Activated T-helper 2 cell treated with anti-CD3 and anti-CD28 coated beads, Interferon-gamma antibody, Interleukin-2, Interleukin-4, amounts not matched to agents 10 μg/mL and 5 μg/mL and 100 μg/mL, durations not matched to agents 14 hours and 24 hours and 36 hours (primary cell): Measurements from ENCODE around the gene PML. TPM values are rescaled to one million over a fixed set of nuclear protein-coding genes. Genes with fewer than 3 reads are reported as not detected.
"Not testable (repeated sequence)": the region's sequence is repeated elsewhere in the genome, so short reads cannot be mapped to it uniquely, and the experiment has no call there.

Source experiments
- DNase-seq: peaks from one replicate; pipeline ENCODE4 v3.0.0; 2021; ENCODE audit warnings: low spot score
- H3K27ac Mint-ChIP-seq: one replicate; pipeline ENCODE4 v1.8.0; 2021; ENCODE audit warnings: mixed read lengths
- H3K27me3 Mint-ChIP-seq: one replicate; pipeline ENCODE4 v1.8.0; 2021; ENCODE audit warnings: low read depth, mixed read lengths
- H3K36me3 Mint-ChIP-seq: one replicate; pipeline ENCODE4 v1.8.0; 2021; ENCODE audit warnings: low read depth, mixed read lengths
- H3K4me1 Mint-ChIP-seq: one replicate; pipeline ENCODE4 v1.8.0; 2021; ENCODE audit warnings: low read depth, mixed read lengths
- H3K4me3 Mint-ChIP-seq: one replicate; pipeline ENCODE4 v1.8.0; 2021; ENCODE audit warnings: low read depth, mild to moderate bottlenecking, moderate library complexity, mixed read lengths
- H3K9me3 Mint-ChIP-seq: one replicate; pipeline ENCODE4 v1.8.0; 2021; ENCODE audit warnings: mixed read lengths
- intact Hi-C: fragments of 100-400 bp; cut with micrococcal nuclease; formaldehyde crosslinking; loops from one replicate; pipeline ENCODE4 v1.15.1; 2023
- total RNA-seq: library from RNA; stranded (reverse); gene quantifications from 2 replicates; pipeline ENCODE4 v1.2.3, GENCODE V29; 2022

PML gene
- total RNA-seq, 1 donor from 2014 or later: 64.5 TPM

- no peaks in the 10 kb centered on the region for H3K9me3 Mint-ChIP-seq
- no peak for DNase-seq
- H3K4me1 Mint-ChIP-seq: peaks cover 3% of the 10 kb centered on the region
- peaks cover 3% of the 10 kb centered on the region for H3K36me3 Mint-ChIP-seq
- no peaks in the 10 kb centered on the region for H3K27me3 Mint-ChIP-seq
- intact Hi-C loops: no loop called here
- H3K27ac Mint-ChIP-seq: no peak overlapping the region
- H3K4me3 Mint-ChIP-seq: no peak overlapping the region
Measured at GRCh38 chr15:74042603-74043424, 48.3 kb downstream of the PML start.

GRCh38 chr15:74043425-74044266 is 49.1 kb downstream of the PML start:
- H3K4me3 Mint-ChIP-seq: no peak overlapping the region
- H3K27me3 Mint-ChIP-seq: no peaks in the 10 kb centered on the region
- peaks cover 8% of the 10 kb centered on the region for H3K4me1 Mint-ChIP-seq
- intact Hi-C loops: no loop called here
- H3K36me3 Mint-ChIP-seq: no peaks in the 10 kb centered on the region
- no peaks in the 10 kb centered on the region for H3K9me3 Mint-ChIP-seq
- no peak overlapping the region for H3K27ac Mint-ChIP-seq
- DNase-seq: no peak

GRCh38 chr15:74044267-74045110 is 50.0 kb downstream of the PML start:
- no peak for DNase-seq
- Mint-ChIP-seq H3K27me3 (no peaks in the 10 kb centered on the region), H3K9me3 (no peaks in the 10 kb centered on the region), H3K36me3 (no peaks in the 10 kb centered on the region), H3K4me1 (peaks cover 8% of the 10 kb centered on the region), H3K27ac (no peak overlapping the region), H3K4me3 (no peak overlapping the region)
- intact Hi-C loops: loop anchor here (5.0 kb wide), 1 partner anchor 67 kb away; no protein-coding TSS in a partner anchor

- no peak overlapping the region for H3K4me3 Mint-ChIP-seq
- H3K36me3 Mint-ChIP-seq: no peaks in the 10 kb centered on the region
- H3K27me3 Mint-ChIP-seq: no peaks in the 10 kb centered on the region
- H3K27ac Mint-ChIP-seq: no peak overlapping the region
- intact Hi-C loops: loop anchor here (5.0 kb wide), 1 partner anchor 68 kb away; no protein-coding TSS in a partner anchor
- no peaks in the 10 kb centered on the region for H3K9me3 Mint-ChIP-seq
- no peak for DNase-seq
- H3K4me1 Mint-ChIP-seq: peaks cover 8% of the 10 kb centered on the region
Measured at GRCh38 chr15:74045184-74045583, 50.7 kb downstream of the PML start.

- H3K4me3 Mint-ChIP-seq: no peak overlapping the region
Measured at GRCh38 chr15:74045636-74046274, 51.2 kb downstream of the PML start.

GRCh38 chr15:74046275-74046674 is 51.8 kb downstream of the PML start:
- no peaks in the 10 kb centered on the region for H3K27me3 Mint-ChIP-seq
- no peak for DNase-seq
- H3K9me3 Mint-ChIP-seq: no peaks in the 10 kb centered on the region
- no peak overlapping the region for H3K27ac Mint-ChIP-seq
- intact Hi-C loops: loop anchor here (5.0 kb wide), 1 partner anchor 69 kb away; no protein-coding TSS in a partner anchor
- H3K4me1 Mint-ChIP-seq: peaks cover 8% of the 10 kb centered on the region
- no peak overlapping the region for H3K4me3 Mint-ChIP-seq
- no peaks in the 10 kb centered on the region for H3K36me3 Mint-ChIP-seq

More at GRCh38 chr15:74045636-74046274, 51.2 kb downstream of the PML start:
- no peaks in the 10 kb centered on the region for H3K36me3 Mint-ChIP-seq
- peaks cover 8% of the 10 kb centered on the region for H3K4me1 Mint-ChIP-seq
- intact Hi-C loops: loop anchor here (5.0 kb wide), 1 partner anchor 68 kb away; no protein-coding TSS in a partner anchor
- H3K27ac Mint-ChIP-seq: no peak overlapping the region
- no peaks in the 10 kb centered on the region for H3K9me3 Mint-ChIP-seq
- no peaks in the 10 kb centered on the region for H3K27me3 Mint-ChIP-seq
- no peak for DNase-seq

GRCh38 chr15:74050127-74050526 is 55.6 kb downstream of the PML start:
- Mint-ChIP-seq H3K36me3 (no peaks in the 10 kb centered on the region), H3K9me3 (no peaks in the 10 kb centered on the region), H3K4me3 (no peak overlapping the region), H3K27me3 (peaks cover 1% of the 10 kb centered on the region), H3K4me1 (peaks cover 14% of the 10 kb centered on the region), H3K27ac (no peak overlapping the region)
- intact Hi-C loops: no loop called here
- no peak for DNase-seq

- Mint-ChIP-seq H3K9me3 (no peaks in the 10 kb centered on the region), H3K4me3 (no peak overlapping the region), H3K27me3 (peaks cover 2% of the 10 kb centered on the region), H3K36me3 (no peaks in the 10 kb centered on the region), H3K27ac (no peak overlapping the region), H3K4me1 (peaks cover 14% of the 10 kb centered on the region)
- intact Hi-C loops: no loop called here
- no peak for DNase-seq
Measured at GRCh38 chr15:74050556-74051234, 56.2 kb downstream of the PML start.

GRCh38 chr15:74052271-74053260 is 58.0 kb downstream of the PML start:
- intact Hi-C loops, H3K27ac Mint-ChIP-seq, H3K36me3 Mint-ChIP-seq, H3K27me3 Mint-ChIP-seq, DNase-seq, H3K4me3 Mint-ChIP-seq, H3K9me3 Mint-ChIP-seq: not testable (repeated sequence)
- H3K4me1 Mint-ChIP-seq: peaks cover 14% of the 10 kb centered on the region

- Mint-ChIP-seq H3K4me3 (no peak overlapping the region), H3K27ac (no peak overlapping the region), H3K9me3 (no peaks in the 10 kb centered on the region), H3K4me1 (peaks cover 6% of the 10 kb centered on the region), H3K27me3 (peaks cover 2% of the 10 kb centered on the region), H3K36me3 (no peaks in the 10 kb centered on the region)
- no peak for DNase-seq
- intact Hi-C loops: no loop called here
Measured at GRCh38 chr15:74053517-74053916, 59.0 kb downstream of the PML start.
